ENCODE results near the gene TEX101. TPM values are rescaled to one million over a fixed set of nuclear protein-coding genes. Genes with fewer than 3 reads are reported as not detected.
A peak's percentile ranks its signal among the peaks of the same experiment; 100 is the strongest.
"Not testable (repeated sequence)": the region's sequence is repeated elsewhere in the genome, so short reads cannot be mapped to it uniquely, and the experiment has no call there.

The TEX101 gene
- total RNA-seq, 1 experiment from 2014 or later = not detected

DNA sequence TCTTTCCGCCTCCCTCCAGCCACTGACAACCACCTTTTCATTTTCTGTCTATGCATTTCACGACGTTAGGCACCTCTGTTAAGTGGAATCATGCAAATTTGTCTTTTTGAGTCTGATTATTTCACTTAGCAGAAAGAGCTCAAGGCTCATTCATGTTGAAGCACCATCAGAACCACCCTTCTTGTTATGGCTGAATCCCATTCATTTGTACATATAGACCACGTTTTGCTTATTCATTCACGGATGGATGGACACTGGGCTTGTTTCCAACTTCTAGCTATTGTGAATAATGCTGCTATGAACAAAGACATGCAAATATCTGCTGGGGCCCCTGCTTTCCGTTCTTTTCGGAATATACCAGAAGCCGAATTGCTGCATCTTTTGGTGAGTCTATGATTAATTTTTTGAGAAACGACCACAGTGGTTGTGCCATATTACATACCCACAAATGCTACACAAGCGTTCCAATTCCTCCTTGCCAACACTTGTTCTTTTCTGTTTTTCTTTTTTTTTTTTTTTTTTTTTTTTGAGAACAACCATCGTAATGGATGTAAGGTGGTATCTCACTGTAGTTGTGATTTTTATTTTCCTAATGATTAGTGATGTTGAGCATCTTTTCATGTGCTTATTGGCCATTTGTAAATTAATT is 23.7 kb upstream of the TEX101 start:
- H3K27ac ChIP-seq (ENCODE audit: low read length); H3K9ac ChIP-seq (ENCODE audit: low read length); H3K9me3 ChIP-seq (ENCODE audit: low read length); H3K4me2 ChIP-seq (ENCODE audit: low read length); H4K20me1 ChIP-seq (ENCODE audit: low read length); H3K36me3 ChIP-seq (ENCODE audit: low read depth, low read length); H3K79me2 ChIP-seq (ENCODE audit: low read length); CTCF ChIA-PET; H3K4me1 ChIP-seq (ENCODE audit: insufficient read depth, low read length); POLR2A ChIA-PET (ENCODE audit: unreplicated experiment); ATAC-seq; BruUV-seq (replicated peaks); intact Hi-C loops (cut with micrococcal nuclease); H3K9me2 ChIP-seq (replicated peaks; ENCODE audit: low read length); H3K4me3 ChIP-seq (ENCODE audit: low read length); H3F3A ChIP-seq (ENCODE audit: low read length, unreplicated experiment); H2AFZ ChIP-seq (ENCODE audit: low read length); H3K27me3 ChIP-seq (ENCODE audit: low read length): not testable (repeated sequence)
- peak; percentile 62 for DNase-seq

DNA sequence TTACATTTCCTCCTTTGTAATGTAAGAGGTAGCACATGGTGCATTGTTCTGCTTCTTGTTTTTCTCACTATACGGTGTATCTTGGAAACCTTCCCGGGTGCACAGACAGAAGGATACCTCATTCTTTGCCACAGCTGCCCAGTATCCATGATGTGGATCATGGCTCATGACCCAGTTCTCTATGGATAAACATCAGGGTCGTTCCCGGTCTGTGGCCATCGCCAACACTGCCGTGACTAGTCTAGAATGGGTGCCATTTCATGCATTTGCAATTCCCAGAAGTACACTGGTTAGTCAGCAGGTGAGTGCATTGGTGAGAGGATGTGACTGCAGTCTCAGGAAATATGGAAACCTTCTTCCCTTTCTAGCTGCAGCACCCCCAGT is 23.1 kb upstream of the TEX101 start:
- H2AFZ ChIP-seq (ENCODE audit: low read length); H4K20me1 ChIP-seq (ENCODE audit: low read length); H3K27ac ChIP-seq (ENCODE audit: low read length); ATAC-seq; intact Hi-C loops (cut with micrococcal nuclease); H3K9me2 ChIP-seq (replicated peaks; ENCODE audit: low read length); H3K9ac ChIP-seq (ENCODE audit: low read length); CTCF ChIA-PET; H3K9me3 ChIP-seq (ENCODE audit: low read length); POLR2A ChIA-PET (ENCODE audit: unreplicated experiment); BruUV-seq (replicated peaks); H3K36me3 ChIP-seq (ENCODE audit: low read depth, low read length); DNase-seq; H3K4me2 ChIP-seq (ENCODE audit: low read length); H3K79me2 ChIP-seq (ENCODE audit: low read length); H3K4me3 ChIP-seq (ENCODE audit: low read length); H3K4me1 ChIP-seq (ENCODE audit: insufficient read depth, low read length); H3K27me3 ChIP-seq (ENCODE audit: low read length); H3F3A ChIP-seq (ENCODE audit: low read length, unreplicated experiment): not testable (repeated sequence)

DNA sequence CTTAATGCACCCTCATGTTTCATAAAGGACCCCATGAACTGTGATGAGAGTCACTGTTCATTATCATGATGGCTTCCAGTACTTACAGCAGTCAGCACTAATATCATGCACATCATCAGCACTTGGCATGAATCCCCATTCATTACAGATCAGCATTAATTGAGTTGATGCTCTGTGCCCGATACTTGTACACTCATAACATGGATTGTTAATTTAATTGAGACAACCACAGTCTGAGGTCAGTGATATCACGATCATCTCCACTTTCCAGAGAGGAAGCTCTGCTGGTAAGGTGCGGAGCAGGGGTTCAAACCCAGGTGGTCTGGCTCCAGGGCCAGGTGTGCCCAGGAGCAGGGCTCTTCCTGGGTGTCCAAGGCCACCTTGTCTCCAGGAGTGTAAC is 21.2 kb upstream of the TEX101 start:
- H3K4me2 ChIP-seq (ENCODE audit: low read length); H4K20me1 ChIP-seq (ENCODE audit: low read length); intact Hi-C loops (cut with micrococcal nuclease); H3K4me1 ChIP-seq (ENCODE audit: insufficient read depth, low read length); H3K27me3 ChIP-seq (ENCODE audit: low read length); H3K4me3 ChIP-seq (ENCODE audit: low read length); H3K9me3 ChIP-seq (ENCODE audit: low read length); H3K9me2 ChIP-seq (replicated peaks; ENCODE audit: low read length); H3K9ac ChIP-seq (ENCODE audit: low read length); H2AFZ ChIP-seq (ENCODE audit: low read length); H3K27ac ChIP-seq (ENCODE audit: low read length); CTCF ChIA-PET; DNase-seq; H3F3A ChIP-seq (ENCODE audit: low read length, unreplicated experiment); H3K36me3 ChIP-seq (ENCODE audit: low read depth, low read length); H3K79me2 ChIP-seq (ENCODE audit: low read length); POLR2A ChIA-PET (ENCODE audit: unreplicated experiment); BruUV-seq (replicated peaks); ATAC-seq: not testable (repeated sequence)

DNA sequence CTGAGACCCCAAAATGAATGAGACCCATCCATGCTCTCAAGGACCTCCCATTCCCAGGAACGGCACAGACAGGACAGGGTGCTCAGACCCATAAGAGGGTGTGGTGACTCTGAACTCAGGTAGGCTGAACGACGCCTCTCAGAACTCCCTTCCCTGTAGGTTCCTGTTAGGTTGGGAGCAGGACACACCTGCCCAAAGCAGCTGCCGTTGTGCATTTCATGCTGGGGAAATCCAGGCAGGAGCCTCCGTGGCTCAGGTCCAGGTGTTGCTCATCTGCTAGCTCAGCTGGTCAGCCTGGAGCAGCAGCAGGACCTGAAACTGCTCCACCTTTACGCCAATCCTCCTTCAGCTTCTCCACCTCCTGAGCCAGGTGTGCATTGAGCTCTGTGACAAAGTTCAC is 19.1 kb upstream of the TEX101 start:
- no peak overlapping the region for H3K4me3 ChIP-seq (ENCODE audit: low read length)
- no peaks in the 10 kb centered on the region for H3K9me3 ChIP-seq (ENCODE audit: low read length)
- H3K9me2 ChIP-seq (replicated peaks; ENCODE audit: low read length) = no peaks in the 10 kb centered on the region
- H3K27me3 ChIP-seq (ENCODE audit: low read length) = no peaks in the 10 kb centered on the region
- ChIA-PET POLR2A (ENCODE audit: unreplicated experiment) (no interaction called here), CTCF (no interaction called here)
- H3K9ac ChIP-seq (ENCODE audit: low read length) = no peak overlapping the region
- no TSS peak for BruUV-seq (replicated peaks)
- no peaks in the 10 kb centered on the region for H3K36me3 ChIP-seq (ENCODE audit: low read depth, low read length)
- TF ChIP-seq EZH2phosphoT487 (IDR thresholded peaks at IDR 0.05; ENCODE audit: borderline replicate concordance, low read length) (no peak), EZH2 (IDR thresholded peaks at IDR 0.05; ENCODE audit: low read length, unreplicated experiment) (no peak)
- TF ChIP-seq, protein P1, sequence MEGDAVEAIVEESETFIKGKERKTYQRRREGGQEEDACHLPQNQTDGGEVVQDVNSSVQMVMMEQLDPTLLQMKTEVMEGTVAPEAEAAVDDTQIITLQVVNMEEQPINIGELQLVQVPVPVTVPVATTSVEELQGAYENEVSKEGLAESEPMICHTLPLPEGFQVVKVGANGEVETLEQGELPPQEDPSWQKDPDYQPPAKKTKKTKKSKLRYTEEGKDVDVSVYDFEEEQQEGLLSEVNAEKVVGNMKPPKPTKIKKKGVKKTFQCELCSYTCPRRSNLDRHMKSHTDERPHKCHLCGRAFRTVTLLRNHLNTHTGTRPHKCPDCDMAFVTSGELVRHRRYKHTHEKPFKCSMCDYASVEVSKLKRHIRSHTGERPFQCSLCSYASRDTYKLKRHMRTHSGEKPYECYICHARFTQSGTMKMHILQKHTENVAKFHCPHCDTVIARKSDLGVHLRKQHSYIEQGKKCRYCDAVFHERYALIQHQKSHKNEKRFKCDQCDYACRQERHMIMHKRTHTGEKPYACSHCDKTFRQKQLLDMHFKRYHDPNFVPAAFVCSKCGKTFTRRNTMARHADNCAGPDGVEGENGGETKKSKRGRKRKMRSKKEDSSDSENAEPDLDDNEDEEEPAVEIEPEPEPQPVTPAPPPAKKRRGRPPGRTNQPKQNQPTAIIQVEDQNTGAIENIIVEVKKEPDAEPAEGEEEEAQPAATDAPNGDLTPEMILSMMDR (conservative IDR thresholded peaks at IDR 0.05; ENCODE audit: low read depth, low read length) = no peak
- no peak overlapping the region for H3K4me2 ChIP-seq (ENCODE audit: low read length)
- no peaks in the 10 kb centered on the region for H4K20me1 ChIP-seq (ENCODE audit: low read length)
- intact Hi-C loops (cut with micrococcal nuclease) = no loop called here
- no peaks in the 10 kb centered on the region for H3K4me1 ChIP-seq (ENCODE audit: insufficient read depth, low read length)
- H3K79me2 ChIP-seq (ENCODE audit: low read length) = no peaks in the 10 kb centered on the region
- no peak overlapping the region for H3K27ac ChIP-seq (ENCODE audit: low read length)
- H3F3A ChIP-seq (ENCODE audit: low read length, unreplicated experiment) = no peaks in the 10 kb centered on the region
- DNase-seq = peak; percentile 27
- H2AFZ ChIP-seq (ENCODE audit: low read length) = no peak overlapping the region
- no peak for ATAC-seq

All from PC-3 (cell line).